Forelimb muscle (tissue), 1 donor: ENCODE data around the gene EIF5. TPM values are rescaled to one million over a fixed set of nuclear protein-coding genes. Genes with fewer than 3 reads are reported as not detected.

ENCODE experiments used
- DNase-seq: peaks from one replicate; pipeline ENCODE4 v3.0.0-alpha.2; 2013; ENCODE audit warnings: low read depth
- polyA plus RNA-seq: library from polyadenylated mRNA; unstranded; fragments of 120-200 nt; gene quantifications from one replicate; pipeline ENCODE4 v1.2.1, GENCODE V29; 2013; ENCODE audit not compliant: insufficient read length

The EIF5 gene
- polyA plus RNA-seq, result 205 TPM

DNA sequence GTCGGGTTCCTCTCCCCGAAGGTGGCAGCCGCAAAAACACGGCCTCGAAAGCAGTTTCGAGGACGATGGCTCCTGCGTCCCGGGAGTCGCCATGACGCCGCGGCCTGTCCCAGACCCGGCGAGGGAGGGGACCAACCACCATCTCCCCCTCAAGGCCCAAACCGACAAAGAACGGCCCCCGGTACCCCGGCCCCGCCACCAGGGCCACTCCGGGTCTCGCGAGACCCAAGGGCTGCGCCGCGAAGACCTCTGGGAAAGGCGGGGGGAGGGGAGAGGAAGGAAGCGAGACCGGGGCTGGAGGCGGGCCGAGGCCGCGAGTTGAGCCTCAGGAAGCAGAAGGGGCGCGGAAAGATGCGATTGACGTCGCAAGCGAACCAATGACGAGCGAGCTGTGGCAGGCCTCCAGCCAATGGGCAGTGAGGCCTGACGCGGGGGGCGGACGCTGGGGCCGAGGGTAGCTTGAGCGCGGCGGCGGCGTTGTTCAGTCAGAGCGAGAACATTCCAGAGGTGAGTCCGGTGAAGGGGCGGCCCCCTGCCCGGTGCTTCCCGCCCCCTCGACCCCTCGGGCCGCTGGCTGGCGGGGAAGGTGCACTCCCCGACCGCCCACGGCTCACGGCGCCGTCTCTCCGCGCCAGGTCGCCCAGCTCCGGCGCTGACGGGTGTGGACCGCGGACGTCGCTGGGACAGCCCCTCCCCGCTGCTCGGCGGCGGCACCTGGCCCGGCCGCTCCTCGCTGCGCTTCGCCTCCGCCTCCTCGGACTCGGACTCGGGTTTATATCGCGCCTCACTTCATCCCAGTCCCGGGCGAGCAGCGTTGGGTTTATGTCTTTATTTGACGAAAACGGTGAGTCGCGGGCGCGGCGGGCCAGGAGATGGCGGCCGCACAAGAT lies at the start of gene EIF5:
TSS of gene EIF5 (plus strand) at position 484 of the 890 bp plus-strand sequence. CDS start 1,624 bp downstream, outside the sequence.
- DNase-seq, result peak; percentile 97

DNA sequence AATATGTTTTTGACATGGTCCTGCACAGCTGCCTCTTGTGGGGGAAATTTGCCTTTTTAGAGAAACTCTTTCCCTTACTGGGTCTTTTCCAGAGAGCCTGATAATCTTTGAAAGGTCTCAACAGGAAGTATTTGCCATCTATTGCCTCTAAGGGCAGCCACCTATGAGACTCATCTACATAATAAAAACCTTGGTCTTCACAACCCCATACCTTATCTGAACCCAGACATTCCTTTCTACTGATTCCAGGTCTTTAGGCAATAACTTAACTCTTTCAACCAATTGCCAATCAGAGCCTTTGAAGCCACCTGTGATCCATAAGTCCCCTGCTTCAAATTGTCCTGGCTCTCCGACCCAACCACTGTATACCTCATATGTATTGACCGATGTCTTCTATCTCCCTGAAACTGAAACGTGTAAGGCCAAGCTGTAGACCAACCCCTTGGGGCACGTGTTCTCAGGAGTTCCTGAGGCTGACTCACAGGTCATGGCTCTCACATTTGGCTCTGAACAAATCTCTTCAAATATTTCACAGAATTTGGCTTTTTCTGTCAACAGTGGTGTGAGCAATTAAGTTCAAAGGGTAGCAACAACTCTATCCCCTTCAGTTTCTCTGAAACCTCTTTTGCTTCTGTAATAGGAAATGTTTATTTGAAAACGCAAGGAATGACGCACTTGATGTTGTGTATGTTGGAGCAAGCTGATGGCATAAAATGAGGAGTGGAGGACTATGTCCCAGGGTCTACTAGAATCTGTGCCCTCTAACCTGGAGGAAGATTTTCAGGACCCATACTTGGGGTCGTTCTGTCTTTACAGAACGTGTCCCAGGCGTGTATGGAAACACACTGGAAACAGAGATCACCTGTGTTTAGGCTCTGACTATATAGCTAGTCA lies 49.2 kb upstream of the EIF5 start:
- DNase-seq, result no peak

DNA sequence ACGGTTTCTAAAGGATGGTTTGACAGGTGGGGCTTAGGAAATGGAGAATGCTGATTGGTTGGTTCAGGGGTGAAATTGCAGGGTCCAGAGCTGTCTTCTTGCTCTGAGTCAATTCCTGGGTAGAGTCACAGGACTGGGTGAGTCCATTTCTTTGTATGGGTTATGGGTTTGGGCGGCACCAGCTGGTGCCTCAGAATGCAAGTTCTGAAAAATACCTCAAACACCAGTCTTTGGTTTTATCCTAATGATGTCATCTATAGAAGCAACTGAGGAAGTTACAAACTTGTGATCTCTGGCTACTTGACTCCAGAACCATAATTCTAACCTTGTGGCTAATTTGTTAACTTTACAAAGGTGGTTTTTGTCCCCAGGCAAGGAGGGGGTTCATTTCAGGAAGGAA lies 47.6 kb upstream of the EIF5 start:
- DNase-seq, result no peak

DNA sequence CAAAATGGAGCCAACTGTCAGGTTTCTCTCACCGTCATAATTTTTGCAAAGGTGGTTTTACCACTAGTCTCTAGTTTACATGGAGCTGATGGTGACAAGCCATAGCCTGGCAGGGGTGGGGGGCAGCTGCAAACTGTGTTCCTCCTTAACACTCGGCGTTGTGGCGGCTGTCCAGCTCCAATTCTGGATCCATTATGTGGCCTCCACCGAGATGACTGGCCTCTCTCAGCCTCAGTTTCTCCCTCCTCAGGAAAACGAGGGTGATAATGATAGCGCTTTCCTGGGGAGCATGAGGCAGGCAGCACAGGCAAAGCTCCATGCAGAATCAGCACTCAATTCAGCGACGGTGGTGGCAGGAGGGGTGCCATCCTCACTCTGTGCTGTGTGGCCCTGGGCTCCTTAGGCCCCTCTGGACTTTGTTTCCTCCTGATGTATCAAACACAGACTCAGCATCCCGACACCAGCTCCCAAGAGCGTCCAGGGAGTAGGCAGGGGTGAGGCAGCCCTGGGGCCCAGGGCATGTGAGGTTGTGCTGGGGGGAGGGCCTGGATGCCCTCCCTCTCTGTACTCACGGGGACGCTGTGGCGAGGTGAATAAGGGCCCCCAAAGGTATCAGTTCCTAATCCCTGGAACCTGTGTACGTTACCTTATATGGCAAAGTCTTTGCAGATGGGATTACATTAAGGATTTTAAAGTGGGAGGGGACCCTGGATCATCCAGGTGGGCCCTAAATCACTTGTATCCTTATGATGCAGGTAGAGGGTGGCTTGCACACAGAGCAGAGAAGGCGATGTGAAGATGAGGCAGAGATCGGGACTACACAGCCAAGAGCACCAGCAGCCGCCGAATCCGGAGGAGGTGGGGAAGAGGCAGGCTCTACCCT lies 46.8 kb upstream of the EIF5 start:
- DNase-seq, result no peak

DNA sequence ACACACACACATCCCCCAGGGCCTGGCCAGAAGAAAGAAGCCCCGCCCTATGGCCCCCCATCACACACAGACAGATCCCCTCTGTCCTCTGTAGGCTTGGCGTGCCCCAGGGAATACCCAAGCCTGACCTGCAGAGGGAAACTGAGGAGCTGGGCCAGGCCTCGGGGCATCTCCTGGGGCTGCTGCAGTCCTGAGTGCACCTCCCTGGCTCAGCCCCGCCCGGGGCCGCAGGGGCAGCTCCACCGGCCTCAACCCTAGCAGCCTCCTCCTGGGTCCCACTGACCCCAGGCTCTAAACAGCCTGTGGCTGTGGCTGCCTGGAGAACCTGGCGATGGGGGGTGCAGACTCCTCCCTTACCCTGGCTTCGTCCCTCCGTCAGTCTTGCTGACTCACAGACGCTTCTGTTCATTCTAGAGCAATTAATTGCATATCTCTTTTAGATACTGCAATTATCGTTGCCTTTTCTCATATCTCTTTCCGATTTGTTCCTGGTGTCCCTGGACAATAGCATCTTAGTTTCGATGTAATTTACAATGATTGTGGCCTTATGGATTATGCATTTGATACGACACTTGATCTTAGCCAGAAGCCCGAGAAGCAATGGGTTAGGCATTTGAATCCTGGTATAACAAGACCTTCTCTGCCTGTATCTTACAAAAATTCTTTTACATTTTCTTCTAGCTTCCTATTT lies 45.8 kb upstream of the EIF5 start:
- no peak for DNase-seq

DNA sequence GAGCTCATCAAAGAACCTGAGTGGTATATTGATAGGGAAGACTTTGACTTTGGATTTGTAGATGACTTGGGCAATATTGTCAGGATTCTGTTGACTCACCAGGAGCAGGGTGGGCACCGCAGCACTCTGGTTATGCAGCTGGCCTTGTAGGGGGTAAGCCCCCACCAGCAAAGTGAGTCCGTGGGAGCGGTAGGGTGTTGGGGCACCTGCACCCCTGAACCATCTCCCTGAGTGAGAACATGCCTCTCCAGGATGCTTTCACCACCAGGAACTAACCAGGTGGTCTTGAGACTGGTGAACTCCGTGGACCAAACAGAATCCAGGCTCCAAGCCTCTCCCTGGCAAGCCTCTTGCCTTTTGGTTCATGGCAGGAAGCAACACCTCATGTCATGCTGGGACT lies 44.0 kb upstream of the EIF5 start:
- no peak for DNase-seq

DNA sequence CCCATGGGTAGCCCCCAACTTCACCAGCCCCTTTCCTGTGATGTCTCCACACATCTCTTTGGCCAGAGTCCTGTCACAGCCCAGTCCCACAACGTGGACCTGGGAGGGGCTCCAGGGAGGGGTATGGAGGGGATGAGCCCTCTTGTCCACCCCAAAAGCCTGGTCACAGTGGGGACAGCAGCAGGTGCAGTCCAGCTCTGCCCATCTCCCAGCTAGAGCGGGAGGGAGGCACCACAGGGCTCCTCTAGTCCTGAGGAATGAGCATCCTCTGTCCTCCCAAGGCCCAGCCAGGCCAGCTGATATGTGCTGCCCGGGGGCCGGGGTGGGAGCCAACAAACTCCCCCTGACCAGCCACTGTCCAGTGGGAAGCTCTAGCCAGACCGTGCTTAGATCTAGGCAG lies 43.5 kb upstream of the EIF5 start:
- no peak for DNase-seq

DNA sequence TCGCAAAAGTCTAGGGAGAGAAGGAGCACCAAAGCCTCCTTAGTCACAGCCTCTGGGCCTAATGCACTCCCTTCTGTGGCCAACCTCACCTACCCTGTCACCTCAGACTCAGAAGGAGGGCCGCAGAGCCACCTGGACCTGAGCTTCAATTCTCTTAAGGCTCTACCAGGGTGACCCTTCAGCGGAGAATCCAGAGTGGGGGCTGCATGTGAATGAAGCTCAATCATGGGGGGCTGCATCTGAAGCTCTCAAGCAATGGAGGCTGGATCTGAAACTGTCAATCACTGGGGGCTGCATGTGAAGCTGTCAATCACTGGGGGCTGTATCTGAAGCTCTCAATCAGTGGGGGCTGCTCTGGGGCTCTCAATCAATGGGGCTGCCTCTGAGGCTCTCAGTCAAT lies 43.1 kb upstream of the EIF5 start:
- no peak for DNase-seq

DNA sequence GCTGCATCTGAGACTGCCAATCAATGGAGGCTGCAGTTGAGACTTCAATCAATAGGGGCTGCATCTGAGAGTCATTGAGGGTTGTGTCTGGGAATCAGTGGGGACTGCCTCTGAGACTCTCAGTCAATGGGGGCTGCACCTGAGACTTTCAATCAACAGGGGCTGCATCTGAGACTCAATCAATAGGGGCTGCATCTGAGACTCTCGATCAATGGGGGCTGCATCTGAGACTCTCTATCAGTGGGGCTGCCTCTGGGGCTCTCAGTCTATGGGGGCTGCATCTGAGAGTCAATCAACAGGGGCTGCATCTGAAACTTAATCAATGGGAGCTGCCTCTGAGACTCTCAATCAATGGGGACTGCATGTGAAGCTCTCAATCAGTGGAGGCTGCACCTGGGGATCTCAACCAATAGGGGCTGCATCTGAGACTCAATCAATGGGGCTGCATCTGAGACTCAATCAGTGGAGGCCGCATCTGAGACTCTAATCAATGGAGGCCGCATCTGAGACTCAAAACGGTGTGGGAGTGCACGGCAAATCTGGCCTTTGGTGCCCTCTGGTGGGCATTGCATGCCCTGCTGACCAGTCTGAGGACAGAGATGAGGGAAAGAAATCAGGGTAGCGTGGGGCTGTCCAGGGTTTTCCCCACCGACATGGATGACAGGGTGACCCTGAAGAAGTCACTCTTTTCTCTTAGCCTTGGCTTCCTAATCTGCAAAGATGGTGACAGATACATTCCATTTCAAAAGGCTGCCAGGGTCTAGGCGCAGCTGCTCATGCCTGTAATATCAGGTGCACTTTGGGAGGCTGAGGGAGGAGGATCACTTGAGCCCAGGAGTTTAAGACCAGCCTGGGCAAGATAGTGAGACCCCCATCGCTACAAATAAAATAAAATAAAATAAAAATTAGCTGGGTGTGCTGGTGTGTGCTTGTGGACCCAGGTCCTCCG lies 41.3 kb upstream of the EIF5 start:
- peak; percentile 34 for DNase-seq

DNA sequence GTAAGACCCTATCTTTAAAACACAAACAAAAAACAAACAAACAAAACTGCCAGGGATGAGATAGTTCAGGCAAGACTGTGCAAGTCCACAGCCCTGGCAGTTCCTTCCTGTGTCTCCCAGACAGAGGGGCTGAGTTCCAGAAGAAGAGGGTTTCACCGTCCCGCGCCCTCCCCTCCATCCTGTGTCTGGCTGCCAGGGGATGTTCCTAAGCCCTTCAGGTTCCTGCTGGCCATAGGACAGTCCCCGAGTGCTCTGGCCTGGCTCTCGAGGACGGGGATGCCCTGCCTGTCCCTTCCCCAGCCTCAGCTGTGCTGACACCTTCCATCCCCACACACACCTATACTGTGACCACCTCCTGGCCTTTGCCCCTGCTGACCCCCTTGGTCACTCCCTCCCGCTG lies 40.6 kb upstream of the EIF5 start:
- DNase-seq, result no peak

DNA sequence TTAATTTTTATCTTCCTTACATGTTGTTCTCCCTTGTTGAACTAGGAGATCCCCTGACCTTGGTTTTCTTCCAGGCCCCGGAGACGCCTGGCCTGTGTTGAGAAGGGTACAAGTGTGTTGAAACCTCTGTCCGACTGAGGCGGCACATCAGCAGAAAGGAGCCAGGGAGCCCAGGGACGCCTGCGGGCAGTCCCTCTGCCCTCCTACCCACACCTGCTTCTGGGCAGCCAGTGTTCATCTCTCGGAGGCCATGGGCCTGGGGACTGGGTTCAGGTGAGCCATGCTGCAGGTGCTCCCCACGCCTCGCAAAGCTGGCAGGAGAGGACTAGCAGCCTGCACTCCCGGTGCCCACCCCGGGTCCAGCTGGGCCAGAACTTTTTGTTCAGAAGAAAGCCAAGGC lies 39.9 kb upstream of the EIF5 start:
- DNase-seq, result no peak

DNA sequence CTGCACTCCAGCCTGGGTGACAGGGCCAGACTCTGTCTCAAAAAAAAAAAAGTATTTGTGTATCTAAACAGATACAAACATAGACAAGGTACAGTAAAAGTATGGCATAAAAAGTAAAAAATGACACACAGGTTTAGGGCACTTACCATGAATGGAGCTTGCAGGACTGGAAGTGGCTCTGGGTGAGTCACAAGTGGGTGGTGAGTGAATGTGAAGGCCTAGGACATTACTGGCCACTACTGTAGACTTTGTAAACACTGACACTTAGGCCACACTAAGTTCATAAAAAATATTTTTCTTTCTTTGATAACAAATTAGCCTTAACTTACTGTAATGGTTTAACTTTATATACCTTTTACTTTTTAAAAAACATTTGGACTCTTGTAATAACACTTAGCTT lies 38.0 kb upstream of the EIF5 start:
- DNase-seq, result no peak

DNA sequence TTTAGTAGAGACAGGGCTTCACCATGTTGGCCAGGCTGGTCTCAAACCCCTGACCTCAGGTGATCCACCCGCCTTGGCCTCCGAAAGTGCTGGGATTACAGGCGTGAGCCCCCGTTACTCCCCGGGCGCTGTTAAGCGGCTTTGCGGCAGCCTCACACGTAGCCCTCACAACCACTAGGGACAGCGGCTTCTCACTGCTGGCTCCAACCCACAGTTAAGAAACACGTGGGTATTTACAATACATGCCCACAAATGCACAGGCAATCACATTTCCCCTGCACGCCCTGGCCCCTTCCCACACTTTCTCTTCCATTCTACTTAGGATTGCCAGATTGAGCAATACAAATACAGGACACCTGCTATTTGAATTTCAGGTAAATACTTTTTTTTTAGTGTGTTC lies 37.0 kb upstream of the EIF5 start:
- DNase-seq, result no peak

DNA sequence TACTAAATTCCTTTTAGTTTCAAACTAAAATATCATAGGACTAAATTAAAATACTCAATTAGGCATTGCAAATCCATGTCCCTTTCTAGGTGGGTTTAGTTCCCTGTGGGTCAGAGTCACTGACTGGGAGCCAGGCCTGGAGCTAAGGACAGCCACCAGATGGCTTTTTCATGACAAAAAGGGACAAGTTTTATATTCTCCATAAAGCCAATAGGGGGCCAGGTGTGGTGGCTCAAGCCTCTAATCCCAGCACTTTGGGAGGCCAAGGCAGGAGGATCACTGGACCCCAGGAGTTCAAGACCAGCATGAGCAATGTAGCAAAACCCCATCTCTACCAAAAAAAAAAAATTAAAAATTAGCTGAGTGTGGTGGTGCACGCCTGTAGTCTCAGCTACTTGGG lies 35.4 kb upstream of the EIF5 start:
- DNase-seq, result no peak

DNA sequence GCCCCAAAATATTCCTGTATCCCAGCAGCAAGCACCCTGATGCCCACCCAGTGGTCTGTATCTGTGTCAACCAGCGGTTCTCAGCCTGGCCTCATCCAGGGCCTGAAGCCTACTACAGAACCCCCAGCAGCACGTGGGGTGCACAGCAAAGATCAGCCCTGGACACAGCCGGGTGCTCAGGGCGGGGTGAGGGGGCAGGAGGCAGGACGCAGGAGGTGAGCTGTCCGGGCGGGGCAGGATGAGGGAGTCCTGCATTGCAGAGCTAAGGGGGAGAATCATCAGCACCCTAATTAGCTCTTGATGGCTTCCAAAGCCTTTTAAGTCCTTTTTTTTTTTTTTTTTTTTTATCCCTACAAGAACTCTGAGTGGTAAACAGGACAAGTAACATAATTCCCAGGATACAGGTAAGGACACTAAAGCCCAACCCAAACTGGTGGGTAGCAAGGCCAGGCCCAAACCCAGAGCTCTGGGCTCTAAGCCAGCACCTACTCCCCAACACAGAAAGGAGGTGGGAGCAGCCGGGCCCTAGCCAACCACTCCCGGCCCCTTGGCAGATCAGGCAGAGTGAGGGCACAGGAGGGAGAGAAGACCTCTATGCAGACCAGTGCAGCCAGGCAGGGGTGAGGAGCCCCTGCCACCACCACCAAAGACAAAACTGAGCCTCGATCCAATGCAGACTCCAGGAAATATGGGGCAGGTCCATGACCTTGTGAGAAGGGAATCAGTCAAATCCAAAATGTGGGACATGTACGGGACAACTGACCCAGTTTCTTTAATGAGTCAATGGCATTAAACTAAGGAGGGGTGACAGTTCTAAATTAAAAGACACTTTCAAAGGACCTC lies 32.3 kb upstream of the EIF5 start:
- no peak for DNase-seq

DNA sequence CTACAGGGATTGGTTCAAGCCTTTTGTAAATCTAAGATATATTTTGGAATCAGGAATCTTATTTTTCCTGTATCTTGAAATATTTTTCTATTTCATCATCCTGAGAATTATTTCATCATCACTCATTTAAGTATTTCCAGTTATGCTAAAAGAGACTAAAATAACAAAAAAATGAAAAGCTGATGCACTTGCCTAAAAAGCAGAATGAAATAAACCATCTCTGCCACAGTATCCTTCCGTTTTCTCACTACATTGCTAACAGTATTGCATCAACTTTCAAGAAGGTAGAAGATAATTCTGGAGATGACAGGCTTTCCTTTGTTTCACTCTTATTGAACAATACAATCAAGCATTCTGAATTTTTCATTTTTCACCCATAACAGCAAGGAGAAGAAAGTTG lies 31.1 kb upstream of the EIF5 start:
- no peak for DNase-seq

DNA sequence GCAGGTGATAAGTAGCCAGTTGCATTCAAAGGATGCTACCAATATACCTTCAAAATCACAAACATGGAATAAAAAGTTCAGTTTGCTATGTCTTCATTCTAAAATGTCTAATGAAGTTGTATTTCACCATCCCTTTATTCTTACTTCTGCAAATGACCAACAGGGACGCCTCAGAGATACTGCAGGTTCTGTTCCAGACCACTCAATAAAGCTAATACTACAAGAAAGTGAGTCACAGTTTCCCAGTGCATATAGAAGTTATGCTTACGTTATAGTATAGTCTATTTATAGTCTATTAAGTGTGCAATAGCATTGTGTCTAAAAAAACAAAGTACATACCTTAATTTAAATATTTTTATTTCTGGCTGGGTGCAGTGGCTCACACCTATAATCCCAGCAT lies 29.3 kb upstream of the EIF5 start:
- DNase-seq, result no peak

DNA sequence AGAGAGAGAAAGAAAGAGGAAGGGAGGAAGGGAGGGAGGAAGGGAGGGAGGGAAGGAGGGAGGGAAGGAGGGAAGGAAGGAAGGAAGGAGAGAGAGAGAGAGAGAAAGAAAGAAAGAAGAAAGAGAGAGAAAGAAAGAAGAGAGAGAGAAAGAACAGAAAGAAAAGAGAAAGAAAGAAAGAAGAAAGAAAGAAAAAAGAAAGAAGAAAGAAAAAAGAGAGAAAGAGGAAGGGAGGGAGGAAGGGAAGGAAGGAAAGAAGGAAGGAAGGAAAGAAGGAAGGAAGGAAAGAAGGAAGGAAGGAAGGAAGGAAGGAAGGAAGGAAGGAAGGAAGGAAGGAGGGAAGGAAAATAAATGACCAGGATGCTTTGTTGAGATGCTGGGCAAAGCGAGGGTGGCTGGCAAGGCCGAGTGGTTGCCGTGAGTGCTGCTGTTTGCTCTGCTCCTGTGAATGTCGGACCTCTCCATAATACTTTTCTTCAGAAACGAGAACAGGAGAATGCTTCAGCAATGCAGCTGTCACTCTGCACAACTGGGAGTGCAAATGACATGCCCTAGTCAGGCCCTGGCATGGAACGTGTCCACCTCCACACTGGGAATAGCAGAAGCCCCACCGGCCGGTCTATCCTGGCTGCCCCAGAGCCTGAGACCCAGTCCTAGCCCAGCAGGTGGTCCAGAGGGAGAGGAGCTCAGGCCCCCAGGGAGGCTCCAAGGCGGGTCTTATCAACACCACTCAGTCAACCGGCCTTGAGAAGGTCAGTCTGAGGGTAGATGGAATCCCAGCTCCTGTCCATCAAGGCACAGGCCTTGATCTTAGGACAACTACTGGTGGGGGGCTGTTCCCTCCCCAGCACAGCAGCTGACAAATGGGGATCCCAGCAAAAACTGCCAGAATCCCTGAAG lies 25.1 kb upstream of the EIF5 start:
- DNase-seq, result no peak
